ENCODE results near the gene LRRC73.

DNA sequence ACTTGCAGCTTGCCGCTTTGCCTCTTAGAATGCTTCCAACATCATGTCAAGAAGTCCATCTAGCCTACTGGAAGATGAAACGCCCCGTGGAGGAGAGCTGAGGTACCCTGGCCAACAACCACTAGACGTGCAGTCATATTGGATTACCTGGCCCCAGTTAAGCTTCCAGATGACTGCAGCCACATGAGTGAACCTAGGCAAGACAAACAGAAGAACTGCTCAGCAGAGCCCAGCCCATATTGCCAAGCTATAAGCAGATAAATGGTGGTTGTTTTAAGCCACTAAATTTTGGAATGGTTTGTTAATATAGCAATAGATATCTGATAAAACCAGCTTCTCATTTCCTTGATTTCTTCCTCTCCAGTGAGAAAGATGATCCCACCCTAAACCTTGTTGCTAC is 50.1 kb downstream of the LRRC73 start:
- TF ChIP-seq HNF4A (conservative IDR thresholded peaks at IDR 0.05) (no peak), TAF1 (conservative IDR thresholded peaks at IDR 0.05) (no peak), GABPA (IDR thresholded peaks at IDR 0.05 in 1 of 2, conservative IDR thresholded peaks at IDR 0.05 in 1 of 2) (no peak), FOXA1 (IDR thresholded peaks at IDR 0.05) (no peak), YY1 (IDR thresholded peaks at IDR 0.05) (no peak)
- TF ChIP-seq, protein P1, sequence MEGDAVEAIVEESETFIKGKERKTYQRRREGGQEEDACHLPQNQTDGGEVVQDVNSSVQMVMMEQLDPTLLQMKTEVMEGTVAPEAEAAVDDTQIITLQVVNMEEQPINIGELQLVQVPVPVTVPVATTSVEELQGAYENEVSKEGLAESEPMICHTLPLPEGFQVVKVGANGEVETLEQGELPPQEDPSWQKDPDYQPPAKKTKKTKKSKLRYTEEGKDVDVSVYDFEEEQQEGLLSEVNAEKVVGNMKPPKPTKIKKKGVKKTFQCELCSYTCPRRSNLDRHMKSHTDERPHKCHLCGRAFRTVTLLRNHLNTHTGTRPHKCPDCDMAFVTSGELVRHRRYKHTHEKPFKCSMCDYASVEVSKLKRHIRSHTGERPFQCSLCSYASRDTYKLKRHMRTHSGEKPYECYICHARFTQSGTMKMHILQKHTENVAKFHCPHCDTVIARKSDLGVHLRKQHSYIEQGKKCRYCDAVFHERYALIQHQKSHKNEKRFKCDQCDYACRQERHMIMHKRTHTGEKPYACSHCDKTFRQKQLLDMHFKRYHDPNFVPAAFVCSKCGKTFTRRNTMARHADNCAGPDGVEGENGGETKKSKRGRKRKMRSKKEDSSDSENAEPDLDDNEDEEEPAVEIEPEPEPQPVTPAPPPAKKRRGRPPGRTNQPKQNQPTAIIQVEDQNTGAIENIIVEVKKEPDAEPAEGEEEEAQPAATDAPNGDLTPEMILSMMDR (IDR thresholded peaks at IDR 0.05; ENCODE audit: low read depth, low read length, missing input control) = no peak
- TF ChIP-seq, protein P2, sequence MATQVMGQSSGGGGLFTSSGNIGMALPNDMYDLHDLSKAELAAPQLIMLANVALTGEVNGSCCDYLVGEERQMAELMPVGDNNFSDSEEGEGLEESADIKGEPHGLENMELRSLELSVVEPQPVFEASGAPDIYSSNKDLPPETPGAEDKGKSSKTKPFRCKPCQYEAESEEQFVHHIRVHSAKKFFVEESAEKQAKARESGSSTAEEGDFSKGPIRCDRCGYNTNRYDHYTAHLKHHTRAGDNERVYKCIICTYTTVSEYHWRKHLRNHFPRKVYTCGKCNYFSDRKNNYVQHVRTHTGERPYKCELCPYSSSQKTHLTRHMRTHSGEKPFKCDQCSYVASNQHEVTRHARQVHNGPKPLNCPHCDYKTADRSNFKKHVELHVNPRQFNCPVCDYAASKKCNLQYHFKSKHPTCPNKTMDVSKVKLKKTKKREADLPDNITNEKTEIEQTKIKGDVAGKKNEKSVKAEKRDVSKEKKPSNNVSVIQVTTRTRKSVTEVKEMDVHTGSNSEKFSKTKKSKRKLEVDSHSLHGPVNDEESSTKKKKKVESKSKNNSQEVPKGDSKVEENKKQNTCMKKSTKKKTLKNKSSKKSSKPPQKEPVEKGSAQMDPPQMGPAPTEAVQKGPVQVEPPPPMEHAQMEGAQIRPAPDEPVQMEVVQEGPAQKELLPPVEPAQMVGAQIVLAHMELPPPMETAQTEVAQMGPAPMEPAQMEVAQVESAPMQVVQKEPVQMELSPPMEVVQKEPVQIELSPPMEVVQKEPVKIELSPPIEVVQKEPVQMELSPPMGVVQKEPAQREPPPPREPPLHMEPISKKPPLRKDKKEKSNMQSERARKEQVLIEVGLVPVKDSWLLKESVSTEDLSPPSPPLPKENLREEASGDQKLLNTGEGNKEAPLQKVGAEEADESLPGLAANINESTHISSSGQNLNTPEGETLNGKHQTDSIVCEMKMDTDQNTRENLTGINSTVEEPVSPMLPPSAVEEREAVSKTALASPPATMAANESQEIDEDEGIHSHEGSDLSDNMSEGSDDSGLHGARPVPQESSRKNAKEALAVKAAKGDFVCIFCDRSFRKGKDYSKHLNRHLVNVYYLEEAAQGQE (IDR thresholded peaks at IDR 0.05) = no peak
- TF ChIP-seq, protein P3, sequence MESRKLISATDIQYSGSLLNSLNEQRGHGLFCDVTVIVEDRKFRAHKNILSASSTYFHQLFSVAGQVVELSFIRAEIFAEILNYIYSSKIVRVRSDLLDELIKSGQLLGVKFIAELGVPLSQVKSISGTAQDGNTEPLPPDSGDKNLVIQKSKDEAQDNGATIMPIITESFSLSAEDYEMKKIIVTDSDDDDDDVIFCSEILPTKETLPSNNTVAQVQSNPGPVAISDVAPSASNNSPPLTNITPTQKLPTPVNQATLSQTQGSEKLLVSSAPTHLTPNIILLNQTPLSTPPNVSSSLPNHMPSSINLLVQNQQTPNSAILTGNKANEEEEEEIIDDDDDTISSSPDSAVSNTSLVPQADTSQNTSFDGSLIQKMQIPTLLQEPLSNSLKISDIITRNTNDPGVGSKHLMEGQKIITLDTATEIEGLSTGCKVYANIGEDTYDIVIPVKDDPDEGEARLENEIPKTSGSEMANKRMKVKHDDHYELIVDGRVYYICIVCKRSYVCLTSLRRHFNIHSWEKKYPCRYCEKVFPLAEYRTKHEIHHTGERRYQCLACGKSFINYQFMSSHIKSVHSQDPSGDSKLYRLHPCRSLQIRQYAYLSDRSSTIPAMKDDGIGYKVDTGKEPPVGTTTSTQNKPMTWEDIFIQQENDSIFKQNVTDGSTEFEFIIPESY (IDR thresholded peaks at IDR 0.05) = no peak

Data from liver (tissue), 3 donors.